Measurements from ENCODE around the gene DDX10. TPM values are rescaled to one million over a fixed set of nuclear protein-coding genes. Genes with fewer than 3 reads are reported as not detected.
"Not testable (repeated sequence)": the region's sequence is repeated elsewhere in the genome, so short reads cannot be mapped to it uniquely, and the experiment has no call there.

Gene DDX10
- total and polyA plus RNA-seq, 8 donors = 11.6 to 22.6 (median 17.6) TPM

DNA sequence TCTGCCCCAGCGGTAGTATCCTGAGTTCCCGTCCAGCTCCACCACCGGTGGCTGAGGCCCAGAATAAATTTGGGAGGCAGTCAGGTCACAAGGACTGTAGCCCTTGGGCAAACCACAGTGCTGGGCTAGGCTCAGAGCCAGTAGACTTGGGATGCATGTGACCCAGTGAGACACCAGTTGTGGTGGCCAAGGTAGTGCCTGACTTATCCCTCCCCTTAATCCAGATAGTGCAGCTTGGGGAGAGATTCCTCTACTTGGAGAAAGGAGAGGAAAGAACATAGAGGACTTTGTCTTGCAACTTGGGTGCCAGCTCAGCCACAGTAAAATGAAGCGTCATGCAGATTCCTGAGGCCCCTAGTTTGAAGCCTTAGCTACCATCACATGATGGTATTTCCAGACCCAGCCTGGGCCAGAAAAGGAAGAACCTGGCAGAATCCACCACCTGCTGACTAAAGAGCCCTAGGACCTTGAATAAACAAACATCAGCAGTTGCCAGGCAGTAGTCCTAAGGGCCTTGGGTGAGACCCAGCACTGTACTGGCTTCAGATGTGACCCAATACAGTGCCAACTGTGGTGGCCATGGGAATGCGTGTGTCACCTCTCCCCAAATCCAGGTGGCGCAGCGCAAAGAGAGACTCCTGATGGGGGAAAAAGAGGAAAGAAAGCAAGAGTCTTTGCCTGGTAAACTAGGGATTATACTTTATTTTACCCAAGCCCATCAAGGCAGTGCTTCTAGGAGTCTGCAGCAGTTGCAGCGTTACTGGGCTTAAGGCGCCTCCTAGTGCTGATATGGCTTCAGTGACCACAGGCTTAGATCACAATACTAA lies 17.0 kb upstream of the DDX10 start:
- 38 to 52% (median 44%) methylated on average over 9 of the region's 9 CpGs for WGBS, 5 donors
- Histone ChIP-seq H3K9me3 (no peaks in the 10 kb centered on the region), H3K27me3 (no peaks in the 10 kb centered on the region), H3K36me3 (no peaks in the 10 kb centered on the region), H3K4me1 (peaks cover 0 to 6% (median 2%) of the 10 kb centered on the region in 4 donors), H3K4me3 (no peak overlapping the region), H3K27ac (no peak overlapping the region)
- intact Hi-C loops (cut with DNase I; ENCODE audit: low total_unique reads) = loop anchor here (10.0 kb wide), 1 partner anchor 233 kb away; no protein-coding TSS in a partner anchor
- peak; percentile 67 to 88 for DNase-seq
- no peak for TF ChIP-seq EP300 (IDR thresholded peaks at IDR 0.05)
- peak in 1 of 3 donors; percentile 39 for TF ChIP-seq POLR2AphosphoS5 (IDR thresholded peaks at IDR 0.05)
- no peak for TF ChIP-seq POLR2A (IDR thresholded peaks at IDR 0.05)
- TF ChIP-seq, protein P1, sequence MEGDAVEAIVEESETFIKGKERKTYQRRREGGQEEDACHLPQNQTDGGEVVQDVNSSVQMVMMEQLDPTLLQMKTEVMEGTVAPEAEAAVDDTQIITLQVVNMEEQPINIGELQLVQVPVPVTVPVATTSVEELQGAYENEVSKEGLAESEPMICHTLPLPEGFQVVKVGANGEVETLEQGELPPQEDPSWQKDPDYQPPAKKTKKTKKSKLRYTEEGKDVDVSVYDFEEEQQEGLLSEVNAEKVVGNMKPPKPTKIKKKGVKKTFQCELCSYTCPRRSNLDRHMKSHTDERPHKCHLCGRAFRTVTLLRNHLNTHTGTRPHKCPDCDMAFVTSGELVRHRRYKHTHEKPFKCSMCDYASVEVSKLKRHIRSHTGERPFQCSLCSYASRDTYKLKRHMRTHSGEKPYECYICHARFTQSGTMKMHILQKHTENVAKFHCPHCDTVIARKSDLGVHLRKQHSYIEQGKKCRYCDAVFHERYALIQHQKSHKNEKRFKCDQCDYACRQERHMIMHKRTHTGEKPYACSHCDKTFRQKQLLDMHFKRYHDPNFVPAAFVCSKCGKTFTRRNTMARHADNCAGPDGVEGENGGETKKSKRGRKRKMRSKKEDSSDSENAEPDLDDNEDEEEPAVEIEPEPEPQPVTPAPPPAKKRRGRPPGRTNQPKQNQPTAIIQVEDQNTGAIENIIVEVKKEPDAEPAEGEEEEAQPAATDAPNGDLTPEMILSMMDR (IDR thresholded peaks at IDR 0.05) = peak in 5 of 7 experiments; percentile 57 to 67 (median 62)

DNA sequence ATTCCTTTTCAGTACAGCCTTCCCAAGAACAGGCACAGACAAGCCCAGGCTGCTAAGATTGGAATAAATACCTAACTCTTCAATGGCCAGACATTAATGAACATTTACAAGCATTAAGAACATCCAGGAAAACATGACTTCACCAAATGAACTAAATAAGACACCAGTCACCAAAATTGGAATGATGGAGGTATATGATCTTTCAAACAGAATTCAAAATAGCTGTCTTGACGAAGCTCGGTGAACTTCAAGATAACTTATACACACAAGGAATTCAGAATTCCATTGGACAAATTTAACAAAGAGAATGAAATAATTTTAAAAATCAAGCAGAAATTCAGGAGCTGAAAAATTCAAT lies 16.4 kb upstream of the DDX10 start:
- intact Hi-C loops (cut with DNase I; ENCODE audit: low total_unique reads) = loop anchor here (10.0 kb wide), 1 partner anchor 234 kb away; no protein-coding TSS in a partner anchor
- no peaks in the 10 kb centered on the region for H3K27me3 ChIP-seq
- no peak overlapping the region for H3K27ac ChIP-seq
- WGBS, 5 donors = 81 to 87% (median 84%) methylated on average over 2 of the region's 2 CpGs
- peaks cover 0 to 6% (median 2%) of the 10 kb centered on the region in 4 donors for H3K4me1 ChIP-seq
- no peak for DNase-seq
- no peak overlapping the region for H3K4me3 ChIP-seq
- no peaks in the 10 kb centered on the region for H3K9me3 ChIP-seq
- TF ChIP-seq EP300 (IDR thresholded peaks at IDR 0.05) (no peak), POLR2AphosphoS5 (IDR thresholded peaks at IDR 0.05) (no peak), POLR2A (IDR thresholded peaks at IDR 0.05) (no peak)
- TF ChIP-seq, protein P1 (IDR thresholded peaks at IDR 0.05) = no peak
- no peaks in the 10 kb centered on the region for H3K36me3 ChIP-seq

- intact Hi-C loops (cut with DNase I; ENCODE audit: low total_unique reads); DNase-seq; H3K4me3 ChIP-seq; H3K9me3 ChIP-seq; H3K27me3 ChIP-seq; H3K4me1 ChIP-seq; H3K27ac ChIP-seq; H3K36me3 ChIP-seq: not testable (repeated sequence)
- 60 to 89% (median 68%) methylated on average over 3 of the region's 3 CpGs for WGBS, 5 donors
These were observed 10.8 kb upstream of the DDX10 start for GRCh38 chr11:108654100-108654499.

GRCh38 chr11:108654994-108655631 lies 9.8 kb upstream of the DDX10 start:
- Histone ChIP-seq H3K4me3 (no peak overlapping the region), H3K36me3 (no peaks in the 10 kb centered on the region), H3K27ac (no peak overlapping the region), H3K9me3 (no peaks in the 10 kb centered on the region), H3K27me3 (no peaks in the 10 kb centered on the region), H3K4me1 (no peaks in the 10 kb centered on the region)
- no peak for TF ChIP-seq EP300 (IDR thresholded peaks at IDR 0.05)
- TF ChIP-seq, protein P1 (IDR thresholded peaks at IDR 0.05) = peak in 4 of 7 experiments; percentile 22 to 51 (median 46)
- intact Hi-C loops (cut with DNase I; ENCODE audit: low total_unique reads) = no loop called here
- DNase-seq = peak; percentile 44 to 67
- WGBS, 5 donors = 57 to 62% (median 61%) methylated on average over 5 of the region's 5 CpGs
